GM18499 (cell line): Measurements from ENCODE around the gene CKAP2L.

ENCODE experiments used
- ATAC-seq: cut with Tn5 transposase; IDR thresholded peaks from one replicate; pipeline ENCODE4 v1.9.1; 2021; ENCODE audit warnings: moderate number of reproducible peaks; ENCODE audit not compliant: insufficient read depth, unreplicated experiment

Gene CKAP2L

DNA sequence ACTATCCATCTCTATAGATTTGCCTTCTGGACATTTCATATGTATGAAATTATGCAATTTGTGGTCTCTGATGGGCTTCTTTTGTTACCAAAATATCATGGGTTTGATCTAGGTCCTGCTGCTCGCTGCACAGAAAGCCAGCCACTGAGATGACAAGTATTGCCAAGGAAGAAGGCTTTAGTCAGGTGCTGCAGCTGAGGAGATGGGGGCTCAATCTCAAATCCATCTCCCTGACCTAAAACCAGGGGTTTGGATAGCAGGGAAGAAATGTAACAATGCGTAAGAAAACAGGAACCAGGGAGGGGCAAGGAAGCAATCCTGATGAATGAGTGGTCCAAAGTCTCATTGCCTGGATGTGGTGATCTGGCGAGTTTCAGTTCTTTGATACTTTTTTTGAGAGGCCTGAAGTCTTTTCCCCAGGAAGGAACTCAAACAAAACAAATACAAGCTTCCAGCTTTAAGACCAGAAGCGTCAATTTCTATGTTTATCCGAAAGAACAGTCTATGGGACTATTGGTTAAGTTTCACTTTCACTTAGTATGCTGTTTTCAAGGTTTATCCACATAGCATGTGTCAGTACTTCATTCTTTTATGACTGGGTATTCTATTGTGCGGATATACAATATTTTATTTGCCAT lies 3.4 kb upstream of the CKAP2L start:
- ATAC-seq, result no peak

DNA sequence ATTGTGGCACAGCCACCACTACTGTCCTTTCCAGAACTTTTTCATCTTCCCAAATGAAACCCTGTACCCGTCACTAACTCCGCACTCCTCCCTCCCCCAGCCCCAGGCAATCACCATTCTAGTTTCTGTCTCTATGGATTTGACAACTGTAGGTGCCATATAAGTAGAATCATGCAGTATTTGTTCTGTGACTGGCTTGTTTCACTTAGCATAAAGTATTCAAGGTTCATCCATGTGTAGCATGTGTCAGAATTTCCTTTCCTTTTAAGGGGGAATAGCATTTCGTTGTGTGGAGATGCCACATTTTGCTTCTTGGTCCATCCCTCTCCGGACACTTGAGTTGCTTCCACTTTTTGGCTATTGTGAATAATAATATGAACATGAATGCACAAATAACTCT lies 842 bp upstream of the CKAP2L start:
- no peak for ATAC-seq

DNA sequence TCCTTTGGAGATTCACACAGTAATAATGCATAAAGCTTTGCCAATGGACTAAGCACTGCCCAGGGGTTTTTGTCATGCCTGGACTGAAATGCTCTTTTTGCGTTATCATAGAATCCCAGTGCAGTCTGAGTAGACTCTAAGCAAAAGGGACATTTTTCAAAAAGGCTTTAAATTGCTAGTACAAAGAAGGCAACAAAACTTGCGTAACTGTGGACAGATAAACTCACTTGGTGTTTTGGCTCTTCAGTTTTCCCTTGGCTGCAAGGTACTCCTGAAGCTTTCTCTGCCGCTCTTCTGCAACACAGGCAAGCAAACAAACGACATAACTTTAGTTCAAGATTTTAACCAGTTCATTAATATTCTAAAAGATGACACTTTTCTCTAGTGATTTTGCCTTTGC lies 2.1 kb downstream of the CKAP2L start:
- ATAC-seq, result no peak

GRCh38 chr2:112760149-112760548 lies 4.3 kb downstream of the CKAP2L start:
- no peak for ATAC-seq

GRCh38 chr2:112758711-112759110 lies 5.7 kb downstream of the CKAP2L start:
- no peak for ATAC-seq

- ATAC-seq, result no peak
Observed at GRCh38 chr2:112757265-112757664, 7.1 kb downstream of the CKAP2L start.

DNA sequence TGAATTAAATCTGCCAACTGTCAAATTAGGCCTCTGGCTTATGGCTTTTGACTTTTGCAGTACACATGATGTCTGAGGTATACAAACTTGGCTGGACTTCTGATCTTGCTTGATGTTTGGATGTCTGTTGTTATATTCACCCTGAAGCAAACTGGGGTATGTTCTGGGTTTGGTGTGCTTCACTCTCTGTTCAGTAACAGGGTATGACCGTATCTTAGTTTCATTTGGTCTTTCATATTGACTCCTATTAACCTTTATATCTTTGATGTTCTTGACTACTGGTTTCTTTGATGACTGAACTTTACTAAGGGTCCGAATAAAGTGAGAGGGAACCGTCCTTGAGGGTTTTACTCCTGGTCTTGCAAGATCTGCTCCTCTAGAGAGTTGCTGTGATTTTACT lies 8.2 kb downstream of the CKAP2L start:
- ATAC-seq, result no peak

- ATAC-seq, result no peak
Observed at GRCh38 chr2:112755444-112755843, 9.0 kb downstream of the CKAP2L start.

DNA sequence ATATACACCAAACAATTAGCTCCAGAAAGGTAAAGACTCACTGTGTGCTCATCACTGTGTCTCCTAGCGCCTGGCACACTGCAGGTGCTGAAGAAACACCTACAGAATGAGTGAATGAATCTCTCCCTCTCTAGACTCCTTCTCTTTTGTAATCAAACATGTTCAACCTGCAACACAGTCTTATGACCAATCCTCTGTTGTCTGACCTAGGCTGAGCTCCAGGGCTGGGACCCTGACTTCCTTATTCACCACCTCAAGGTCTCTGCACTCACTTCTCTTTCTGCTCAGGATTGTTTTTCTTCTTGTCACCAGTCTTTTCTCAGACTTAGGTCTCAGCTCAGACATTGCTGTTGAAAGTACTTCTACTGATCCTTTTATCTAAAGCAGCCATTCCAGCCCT lies 9.8 kb downstream of the CKAP2L start:
- no peak for ATAC-seq

DNA sequence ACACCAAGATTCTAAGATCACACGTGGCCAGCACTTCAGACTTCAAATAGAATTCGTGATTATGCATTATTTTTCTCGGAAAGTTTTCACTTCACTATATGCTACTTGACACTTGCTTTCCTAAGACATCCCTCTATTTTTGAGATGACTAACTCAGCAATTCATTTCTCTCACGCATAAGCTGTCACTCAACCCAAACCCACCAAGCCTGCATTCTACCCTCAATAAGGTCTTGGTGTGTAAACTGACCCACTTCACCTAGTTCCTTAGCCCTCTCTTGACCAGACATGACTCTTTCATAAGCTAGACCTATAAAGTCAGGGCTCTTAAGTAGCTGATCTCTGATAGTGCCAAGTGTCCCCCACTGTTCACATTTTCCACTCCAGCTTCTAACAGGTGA lies 11.7 kb downstream of the CKAP2L start:
- no peak for ATAC-seq

- no peak for ATAC-seq
Observed at GRCh38 chr2:112751451-112752197, 12.8 kb downstream of the CKAP2L start.

DNA sequence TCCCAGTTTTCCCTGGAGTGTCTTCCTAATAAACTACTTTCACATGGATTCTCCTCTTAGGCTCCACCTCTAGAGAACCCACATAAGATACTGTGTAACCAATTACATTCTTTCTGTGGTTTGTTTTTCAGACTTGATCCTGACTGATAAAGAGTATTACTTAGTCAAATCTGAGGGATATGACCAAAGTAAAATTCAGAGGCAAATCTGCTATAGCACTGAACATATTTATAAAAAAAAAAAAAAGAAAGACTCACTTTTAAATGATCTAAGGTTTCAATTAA lies 13.9 kb downstream of the CKAP2L start:
- no peak for ATAC-seq

DNA sequence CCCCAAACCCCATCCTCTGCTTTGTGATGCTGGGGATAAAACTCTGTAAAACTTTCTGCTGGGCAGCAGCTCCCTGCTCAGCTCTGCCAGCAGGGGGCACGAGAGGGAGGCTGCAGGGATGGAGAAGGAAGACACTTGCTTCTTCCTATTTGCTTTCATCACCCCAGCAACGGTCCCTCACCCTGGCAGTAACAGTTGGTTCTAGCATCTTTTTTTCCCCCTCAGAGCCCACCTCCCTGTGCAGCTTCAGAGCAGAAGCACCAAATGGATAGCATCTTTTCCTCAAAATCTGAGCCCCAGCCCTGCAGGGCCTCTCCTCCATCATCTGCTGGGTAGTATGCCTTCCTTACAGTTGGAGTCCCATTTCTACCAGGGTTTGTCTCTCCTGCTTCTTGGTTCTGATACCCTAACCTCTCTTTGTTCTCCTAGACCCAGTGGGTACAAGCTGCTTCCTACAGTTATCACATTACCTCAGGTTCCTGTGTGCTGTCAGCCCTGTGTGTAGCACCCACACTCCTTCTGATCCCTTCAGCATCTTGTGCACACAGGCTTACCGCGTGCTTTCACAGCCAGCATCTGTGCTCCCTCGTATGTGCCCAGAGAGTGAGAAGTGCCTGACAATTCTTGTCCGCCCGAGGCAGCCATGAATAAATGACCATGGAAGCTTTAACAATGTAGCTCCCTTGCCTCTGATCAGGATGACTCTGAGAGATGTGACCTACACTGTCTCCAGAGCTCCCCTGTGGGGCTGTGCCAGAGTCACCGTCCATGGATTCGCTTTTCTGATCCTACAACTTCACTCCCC lies 14.5 kb downstream of the CKAP2L start:
- ATAC-seq, result no peak

GRCh38 chr2:112740527-112740926 lies 23.9 kb downstream of the CKAP2L start:
- no peak for ATAC-seq

GRCh38 chr2:112737542-112738232 lies 26.7 kb downstream of the CKAP2L start:
- ATAC-seq, result no peak

GRCh38 chr2:112733871-112734270 lies 30.5 kb downstream of the CKAP2L start:
- no peak for ATAC-seq

DNA sequence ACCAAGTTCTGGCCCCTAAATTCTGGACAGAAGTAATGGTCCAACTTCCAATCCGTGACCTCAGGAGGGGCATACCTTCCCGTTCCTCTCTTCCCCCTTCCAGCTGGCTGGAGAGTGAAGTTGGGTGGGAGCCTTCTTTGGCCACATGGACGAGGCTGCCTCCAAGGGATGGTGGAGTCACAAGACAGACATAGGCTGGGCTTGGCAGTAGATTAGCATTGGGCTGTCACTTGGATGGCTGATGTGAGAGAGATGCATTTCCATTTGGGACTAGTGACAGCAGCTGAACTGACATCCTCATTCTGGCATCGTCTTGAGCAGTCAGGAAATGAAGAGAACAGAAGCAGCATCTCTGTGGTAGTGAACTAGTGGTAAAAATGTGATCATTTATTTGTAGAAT lies 31.0 kb downstream of the CKAP2L start:
- no peak for ATAC-seq

DNA sequence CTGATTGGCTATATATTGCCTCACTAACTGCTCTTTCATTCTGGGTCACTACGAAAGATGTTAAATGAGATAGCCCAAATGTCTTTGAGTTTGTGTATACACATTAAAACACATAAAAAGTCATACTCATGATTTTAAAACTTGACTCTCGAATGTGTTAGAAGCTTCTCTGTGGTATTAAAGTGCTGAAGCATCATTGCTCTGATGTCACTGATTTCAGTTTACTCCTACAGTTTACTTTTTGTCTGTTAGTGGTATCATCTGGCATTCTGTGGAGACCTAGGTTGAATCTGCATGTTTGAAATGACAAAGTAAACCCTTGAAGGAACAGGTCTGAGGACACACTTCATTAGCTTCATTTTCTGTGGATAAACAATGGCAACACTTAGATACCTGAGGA lies 32.9 kb downstream of the CKAP2L start:
- no peak for ATAC-seq

DNA sequence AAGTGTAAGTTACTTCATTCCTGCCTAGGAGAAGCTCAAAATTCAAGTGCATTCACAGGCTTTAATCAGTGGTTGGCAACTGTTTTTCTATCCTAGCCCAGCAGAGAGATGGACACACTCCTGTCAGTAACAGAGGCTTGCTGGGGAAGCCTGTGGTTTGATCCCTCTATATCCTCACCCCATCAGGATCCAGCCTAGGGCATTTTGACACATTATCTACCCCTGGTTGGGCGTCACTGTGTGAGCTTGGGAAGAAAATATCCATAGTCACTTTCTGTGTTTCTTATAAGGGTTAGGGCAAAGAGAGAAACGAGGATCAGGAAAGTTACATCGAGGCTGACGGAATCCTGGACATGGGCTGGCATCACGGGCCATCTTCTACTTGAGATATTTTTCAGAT lies 33.6 kb downstream of the CKAP2L start:
- ATAC-seq, result no peak

- ATAC-seq, result no peak
Observed at GRCh38 chr2:112730216-112730615, 34.2 kb downstream of the CKAP2L start.
